ENCODE results near the gene HEY2.

GRCh38 chr6:125700581-125701353 is 48.7 kb upstream of the HEY2 start:
- TF ChIP-seq CTCF (IDR thresholded peaks at IDR 0.05) (no peak), POLR2AphosphoS5 (IDR thresholded peaks at IDR 0.05; ENCODE audit: low read depth, low read length) (no peak), SIN3A (IDR thresholded peaks at IDR 0.05; ENCODE audit: borderline replicate concordance, insufficient read depth, low read depth, low read length) (no peak)
